Psoas muscle (tissue), 8 donors: ENCODE results near the gene CCDC91. TPM values are rescaled to one million over a fixed set of nuclear protein-coding genes. Genes with fewer than 3 reads are reported as not detected.
A peak's percentile ranks its signal among the peaks of the same experiment; 100 is the strongest.

ENCODE experiments used
- ATAC-seq, 4 donors: fragments of 200-7000 bp; cut with Tn5 transposase; one replicate each; pipeline ENCODE4 v1.9.1; 2020; ENCODE audit warnings: moderate library complexity in 3 of 4, mild to moderate bottlenecking in 2 of 4
- DNase-seq, 2 donors: peaks; one replicate each; pipeline ENCODE4 v3.0.0-alpha.2; 2020
- H3K27ac ChIP-seq: fragments of 200-600 bp; one replicate; pipeline ENCODE4 v1.8.0; 2022
- H3K27me3 ChIP-seq, 3 donors: fragments of 200-600 bp in 1 of 3; one replicate each; pipeline versions ENCODE4 v1.6.1 to v1.8.0; 2013 to 2022; ENCODE audit warnings: low read length in 2 of 3, mild to moderate bottlenecking in 2 of 3, moderate library complexity in 1 of 3; ENCODE audit not compliant: insufficient read depth in 3 of 3
- H3K36me3 ChIP-seq, 2 donors: fragments of 200-600 bp in 1 of 2; one replicate each; pipeline versions ENCODE4 v1.6.1 to v1.8.0; 2013 to 2022; ENCODE audit warnings: low read depth in 1 of 2, mild to moderate bottlenecking in 1 of 2, moderate library complexity in 1 of 2; ENCODE audit not compliant: insufficient read depth in 1 of 2
- H3K4me1 ChIP-seq: fragments of 200-600 bp; one replicate; pipeline ENCODE4 v1.8.0; 2022
- H3K4me3 ChIP-seq: fragments of 200-600 bp; one replicate; pipeline ENCODE4 v1.8.0; 2022; ENCODE audit warnings: mild to moderate bottlenecking
- H3K9me3 ChIP-seq: fragments of 200-600 bp; one replicate; pipeline ENCODE4 v1.8.0; 2022
- CTCF ChIP-seq: fragments of 200-600 bp; IDR thresholded peaks from one replicate; pipeline ENCODE4 v1.8.0; 2022; ENCODE audit warnings: antibody characterized with exemption
- WGBS, 3 donors: extraction: QIAGEN DNeasy Blood & Tissue Kit; methylation state at CpG; one replicate each; pipeline versions ENCODE4 v1.1.6 to v1.1.7; 2013; 5-methylcytosine and 5-hydroxymethylcytosine counted together
- intact Hi-C, 2 donors: fragments of 100-400 bp; cut with DNase I; formaldehyde crosslinking; loops; one replicate each; pipeline versions ENCODE4 v1.11.0 to v1.14.2; 2022
- polyA plus RNA-seq, 3 donors: library from polyadenylated mRNA; stranded (reverse); fragments of 200-250 nt; gene quantifications; one replicate each; pipeline ENCODE4 v1.2.3, GENCODE V29; 2013
- total RNA-seq, 4 donors: library from RNA; stranded (reverse); fragmentation: NEBNext Ultra II Directional in 2 of 4; extraction: Animal tissue kit (Norgen Biotek cat#: 25700) in 2 of 4; gene quantifications; one replicate each; pipeline versions ENCODE4 v1.2.1 to v1.2.4, GENCODE V29; 2021 to 2023
- donor health status: healthy with polysubstance abuse.
- donor health status: DM: no; HTN: no; CAD: no; lungs with moderate emphysema.
- donor health status: Bipolar disorder and iron deficiency.
- donor health status: healthy.
- donor health status: DM: yes; HTN: yes; CAD: no.
- donor health status: DM: no; HTN: no; CAD: no.
- donor health status: DM: no; HTN: no; CAD: no.
- donor health status: DM: yes; HTN: yes; CAD: no.

CCDC91 gene
- total and polyA plus RNA-seq, 7 donors, result 18.4 to 47.2 (median 36.2) TPM

- ATAC-seq (peak; percentile 61 to 90 (median 78)), DNase-seq (no peak)
- Histone ChIP-seq H3K36me3 (peaks cover 0 to 5% of the 10 kb centered on the region in 2 donors), H3K4me3 (no peak overlapping the region), H3K27ac (peak overlapping the region; percentile 32), H3K9me3 (peaks cover 3% of the 10 kb centered on the region), H3K4me1 (peaks cover 11% of the 10 kb centered on the region), H3K27me3 (no peaks in the 10 kb centered on the region)
- intact Hi-C loops, result no loop called here
- TF ChIP-seq CTCF, result no peak
- WGBS, 3 donors, result 44 to 75% (median 54%) methylated on average over 1 of the region's 1 CpG
Observed at GRCh38 chr12:28313631-28314030, 123.4 kb downstream of the CCDC91 start.

GRCh38 chr12:28316049-28316448, 125.8 kb downstream of the CCDC91 start:
- intact Hi-C loops, result no loop called here
- H3K4me1 ChIP-seq, result peaks cover 11% of the 10 kb centered on the region
- H3K27ac ChIP-seq, result no peak overlapping the region
- ATAC-seq (no peak), DNase-seq (no peak)
- H3K27me3 ChIP-seq, result no peaks in the 10 kb centered on the region
- H3K9me3 ChIP-seq, result peaks cover 3% of the 10 kb centered on the region
- H3K4me3 ChIP-seq, result no peak overlapping the region
- TF ChIP-seq CTCF, result no peak
- H3K36me3 ChIP-seq, result no peaks in the 10 kb centered on the region

GRCh38 chr12:28318273-28318672, 128.0 kb downstream of the CCDC91 start:
- peak in 1 of 4 donors; percentile 63 for ATAC-seq
- intact Hi-C loops, result no loop called here
- TF ChIP-seq CTCF, result no peak
- DNase-seq, result no peak
- no peaks in the 10 kb centered on the region for H3K36me3 ChIP-seq
- peaks cover 10% of the 10 kb centered on the region for H3K4me1 ChIP-seq
- peaks cover 3% of the 10 kb centered on the region for H3K9me3 ChIP-seq
- 68 to 84% (median 73%) methylated on average over 3 of the region's 3 CpGs for WGBS, 3 donors
- H3K27me3 ChIP-seq, result no peaks in the 10 kb centered on the region
- H3K27ac ChIP-seq, result no peak overlapping the region
- H3K4me3 ChIP-seq, result no peak overlapping the region

- TF ChIP-seq CTCF, result no peak
- H3K27me3 ChIP-seq, result no peaks in the 10 kb centered on the region
- peaks cover 3% of the 10 kb centered on the region for H3K9me3 ChIP-seq
- intact Hi-C loops, result no loop called here
- H3K4me3 ChIP-seq, result no peak overlapping the region
- H3K36me3 ChIP-seq, result no peaks in the 10 kb centered on the region
- DNase-seq, result no peak
- WGBS, 3 donors, result 87 to 93% (median 88%) methylated on average over 1 of the region's 1 CpG
- no peak overlapping the region for H3K27ac ChIP-seq
- H3K4me1 ChIP-seq, result no peaks in the 10 kb centered on the region
- ATAC-seq, result no peak
Observed at GRCh38 chr12:28320353-28320752, 130.1 kb downstream of the CCDC91 start.

GRCh38 chr12:28327722-28328121, 137.5 kb downstream of the CCDC91 start:
- TF ChIP-seq CTCF, result no peak
- Histone ChIP-seq H3K36me3 (no peaks in the 10 kb centered on the region), H3K9me3 (no peaks in the 10 kb centered on the region), H3K27me3 (no peaks in the 10 kb centered on the region), H3K4me3 (no peak overlapping the region), H3K4me1 (no peaks in the 10 kb centered on the region), H3K27ac (no peak overlapping the region)
- no peak for ATAC-seq
- DNase-seq, result no peak
- 79 to 89% (median 82%) methylated on average over 4 of the region's 4 CpGs for WGBS, 3 donors
- intact Hi-C loops, result no loop called here
